Smooth muscle cell of the brain vasculature (primary cell): ENCODE data around the gene TECTA.

Experiments used
- DNase-seq: peaks from one replicate; pipeline ENCODE4 v3.0.0-alpha.2; 2012; ENCODE audit warnings: low read depth, low spot score

The TECTA gene

GRCh38 chr11:121100943-121101342 lies at the start of gene TECTA:
Gene TECTA, plus strand, starts transcription at chr11:121101243. Its CDS starts 1,423 bp downstream, at chr11:121102666.
- no peak for DNase-seq

GRCh38 chr11:121053244-121053643 lies 47.8 kb upstream of the TECTA start:
- DNase-seq = no peak

GRCh38 chr11:121054266-121054665 lies 46.8 kb upstream of the TECTA start:
- no peak for DNase-seq

GRCh38 chr11:121055076-121055475 lies 46.0 kb upstream of the TECTA start:
- DNase-seq = no peak

GRCh38 chr11:121057922-121058321 lies 43.1 kb upstream of the TECTA start:
- no peak for DNase-seq

- no peak for DNase-seq
Measured at GRCh38 chr11:121058941-121059340, 42.1 kb upstream of the TECTA start.

GRCh38 chr11:121059605-121060004 lies 41.4 kb upstream of the TECTA start:
- no peak for DNase-seq

- no peak for DNase-seq
Measured at GRCh38 chr11:121063728-121064127, 37.3 kb upstream of the TECTA start.

- DNase-seq = no peak
Measured at GRCh38 chr11:121066623-121067022, 34.4 kb upstream of the TECTA start.

GRCh38 chr11:121067026-121067425 lies 34.0 kb upstream of the TECTA start:
- no peak for DNase-seq

- DNase-seq = peak; percentile 51
Measured at GRCh38 chr11:121067453-121067852, 33.6 kb upstream of the TECTA start.

- DNase-seq = no peak
Measured at GRCh38 chr11:121067962-121068647, 32.9 kb upstream of the TECTA start.

GRCh38 chr11:121068787-121069186 lies 32.3 kb upstream of the TECTA start:
- DNase-seq = no peak

- no peak for DNase-seq
Measured at GRCh38 chr11:121070951-121071845, 29.8 kb upstream of the TECTA start.

- DNase-seq = no peak
Measured at GRCh38 chr11:121071846-121072450, 29.1 kb upstream of the TECTA start.

GRCh38 chr11:121081321-121081720 lies 19.7 kb upstream of the TECTA start:
- no peak for DNase-seq

GRCh38 chr11:121082219-121082618 lies 18.8 kb upstream of the TECTA start:
- no peak for DNase-seq

GRCh38 chr11:121082670-121083069 lies 18.4 kb upstream of the TECTA start:
- no peak for DNase-seq

- DNase-seq = no peak
Measured at GRCh38 chr11:121086866-121087265, 14.2 kb upstream of the TECTA start.

GRCh38 chr11:121089566-121089965 lies 11.5 kb upstream of the TECTA start:
- DNase-seq = no peak

- no peak for DNase-seq
Measured at GRCh38 chr11:121090145-121090721, 10.8 kb upstream of the TECTA start.

- no peak for DNase-seq
Measured at GRCh38 chr11:121091492-121092152, 9.4 kb upstream of the TECTA start.
